Astrocyte of the cerebellum (primary cell): ENCODE results near the gene CCDC34.

Experiments used
- DNase-seq: peaks from one replicate; pipeline ENCODE4 v3.0.0-alpha.2; 2011; ENCODE audit warnings: low read depth
- H3K4me3 ChIP-seq: 2 replicates; pipeline ENCODE4 v1.5.1; 2011; ENCODE audit warnings: mild to moderate bottlenecking, low read depth, low read length, moderate library complexity
- in situ Hi-C: cut with HindIII; loops from 2 replicates; pipeline ENCODE4 v1.10.0; 2017; ENCODE audit warnings: low sequenced_read_pairs
- TF ChIP-seq, protein P1 (sequence below): IDR thresholded peaks from 2 replicates; pipeline ENCODE4 v1.5.1; 2012; ENCODE audit warnings: low read length, low read depth, moderate library complexity, mild to moderate bottlenecking; ENCODE audit errors: missing control alignments

Gene CCDC34

GRCh38 chr11:27380771-27381170 lies 17.8 kb upstream of the CCDC34 start:
- TF ChIP-seq, protein P1, sequence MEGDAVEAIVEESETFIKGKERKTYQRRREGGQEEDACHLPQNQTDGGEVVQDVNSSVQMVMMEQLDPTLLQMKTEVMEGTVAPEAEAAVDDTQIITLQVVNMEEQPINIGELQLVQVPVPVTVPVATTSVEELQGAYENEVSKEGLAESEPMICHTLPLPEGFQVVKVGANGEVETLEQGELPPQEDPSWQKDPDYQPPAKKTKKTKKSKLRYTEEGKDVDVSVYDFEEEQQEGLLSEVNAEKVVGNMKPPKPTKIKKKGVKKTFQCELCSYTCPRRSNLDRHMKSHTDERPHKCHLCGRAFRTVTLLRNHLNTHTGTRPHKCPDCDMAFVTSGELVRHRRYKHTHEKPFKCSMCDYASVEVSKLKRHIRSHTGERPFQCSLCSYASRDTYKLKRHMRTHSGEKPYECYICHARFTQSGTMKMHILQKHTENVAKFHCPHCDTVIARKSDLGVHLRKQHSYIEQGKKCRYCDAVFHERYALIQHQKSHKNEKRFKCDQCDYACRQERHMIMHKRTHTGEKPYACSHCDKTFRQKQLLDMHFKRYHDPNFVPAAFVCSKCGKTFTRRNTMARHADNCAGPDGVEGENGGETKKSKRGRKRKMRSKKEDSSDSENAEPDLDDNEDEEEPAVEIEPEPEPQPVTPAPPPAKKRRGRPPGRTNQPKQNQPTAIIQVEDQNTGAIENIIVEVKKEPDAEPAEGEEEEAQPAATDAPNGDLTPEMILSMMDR, result no peak
- in situ Hi-C loops, result no loop called here
- H3K4me3 ChIP-seq, result no peak overlapping the region
- DNase-seq, result no peak

DNA sequence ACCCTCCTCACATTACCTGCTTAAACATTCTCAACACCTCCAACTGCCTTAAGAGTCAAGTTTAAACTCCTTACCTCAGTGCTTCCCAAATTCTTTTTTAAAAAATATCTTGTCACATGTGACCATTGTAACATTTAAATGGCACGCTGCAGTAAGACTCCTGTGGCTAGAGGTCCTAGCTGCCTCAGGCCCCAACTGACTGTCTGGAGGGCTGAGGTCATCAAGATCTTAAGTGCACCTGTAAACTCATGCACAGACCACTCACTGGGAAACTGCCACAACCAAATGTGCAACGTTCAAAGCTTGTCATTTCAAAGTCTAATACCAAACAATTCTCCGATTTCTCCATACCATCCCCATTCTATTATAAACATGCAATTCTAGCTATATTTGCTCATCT lies 16.4 kb upstream of the CCDC34 start:
- in situ Hi-C loops, result no loop called here
- DNase-seq, result no peak
- H3K4me3 ChIP-seq, result no peak overlapping the region
- TF ChIP-seq, protein P1, result no peak

- no peak overlapping the region for H3K4me3 ChIP-seq
- no peak for DNase-seq
- in situ Hi-C loops, result no loop called here
- TF ChIP-seq, protein P1, result no peak
These were observed 12.4 kb upstream of the CCDC34 start for GRCh38 chr11:27375370-27375769.

DNA sequence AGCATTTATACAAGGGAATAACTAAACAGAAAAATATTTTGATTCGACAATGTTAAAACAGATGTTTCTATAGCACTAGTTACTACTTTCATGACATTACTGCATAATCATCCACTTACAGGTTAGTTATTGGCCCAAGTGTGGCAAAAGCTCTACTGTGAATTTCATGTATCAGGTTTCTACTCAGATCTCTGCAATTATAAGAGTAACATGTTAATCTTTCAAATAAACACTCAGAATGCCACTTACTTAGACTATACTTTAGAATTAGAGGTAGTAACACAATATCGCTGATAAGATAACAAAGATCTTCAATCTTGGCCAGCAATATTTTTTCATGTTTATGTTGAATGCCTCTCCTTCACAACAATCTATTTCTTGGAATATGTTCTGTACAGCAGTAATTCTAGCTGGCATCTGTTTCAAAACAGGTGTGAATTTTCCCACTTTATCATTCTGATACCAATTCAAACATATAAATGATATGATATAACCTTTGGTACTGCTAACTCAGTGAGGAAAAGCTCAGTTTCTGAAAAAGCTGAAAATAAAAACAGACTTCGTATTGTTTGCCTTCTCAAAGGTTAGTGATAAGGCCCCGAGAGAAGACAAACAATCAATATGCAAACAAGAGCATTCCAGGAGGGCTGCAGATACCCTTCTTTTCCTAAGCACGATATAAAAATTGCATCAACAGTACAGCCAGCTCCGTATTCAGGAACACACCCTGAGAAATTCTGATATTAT lies 11.0 kb upstream of the CCDC34 start:
- in situ Hi-C loops, result no loop called here
- TF ChIP-seq, protein P1, result no peak
- H3K4me3 ChIP-seq, result no peak overlapping the region
- DNase-seq, result no peak

DNA sequence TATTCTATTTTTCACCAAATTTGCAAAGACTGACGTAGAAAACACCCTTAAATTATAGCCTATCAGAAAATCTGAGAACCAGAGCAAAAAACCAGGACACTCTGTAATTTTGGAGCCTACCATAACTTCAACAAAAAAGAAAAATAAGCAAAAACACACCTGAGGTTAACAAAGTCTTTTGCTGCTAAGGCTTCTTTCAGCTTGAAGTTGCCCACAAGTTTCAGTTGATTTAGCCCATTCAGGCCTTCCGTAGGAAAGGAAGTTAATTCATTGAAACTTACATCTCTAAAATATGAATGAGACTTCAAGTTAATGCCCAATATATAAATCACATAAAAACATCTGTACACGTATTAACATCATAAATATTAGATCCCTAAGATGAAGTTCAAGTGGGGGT lies 10.4 kb upstream of the CCDC34 start:
- DNase-seq, result no peak
- in situ Hi-C loops, result no loop called here
- TF ChIP-seq, protein P1, result no peak
- no peak overlapping the region for H3K4me3 ChIP-seq

DNA sequence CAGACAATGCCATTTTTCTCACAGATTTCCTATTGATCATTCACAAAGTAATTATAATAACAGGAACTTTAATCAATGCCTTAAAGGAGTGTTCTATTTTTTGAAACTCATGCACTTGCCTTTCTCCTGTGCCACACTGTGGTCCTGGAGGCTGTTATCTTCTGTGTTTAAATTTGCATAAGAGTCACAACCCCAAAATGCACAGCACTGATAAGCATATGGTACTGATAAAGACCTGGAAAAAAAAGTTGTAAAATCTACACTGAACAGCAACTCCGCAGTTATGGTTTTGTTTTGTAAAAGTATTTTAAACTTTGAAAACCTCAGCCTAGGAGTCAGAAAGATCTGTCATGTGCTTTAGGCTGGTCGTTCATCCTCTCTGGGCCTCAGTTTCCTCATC lies 9.1 kb upstream of the CCDC34 start:
- no peak overlapping the region for H3K4me3 ChIP-seq
- TF ChIP-seq, protein P1, result no peak
- no peak for DNase-seq
- in situ Hi-C loops, result no loop called here
